Stomach smooth muscle (tissue), 2 donors: ENCODE measurements around the gene HSPB7.
A peak's percentile ranks its signal among the peaks of the same experiment; 100 is the strongest.

Source experiments
- H3K27ac ChIP-seq: one replicate; pipeline ENCODE4 v1.7.0; 2013; ENCODE audit warnings: mild to moderate bottlenecking, low read length, inconsistent platforms
- H3K27me3 ChIP-seq, 2 donors: one replicate each; pipeline ENCODE4 v1.7.0; 2013; ENCODE audit warnings: low read length in 2 of 2; ENCODE audit not compliant: insufficient read depth in 2 of 2, control insufficient read depth in 1 of 2
- H3K36me3 ChIP-seq, 2 donors: one replicate each; pipeline ENCODE4 v1.7.0; 2013; ENCODE audit warnings: low read length in 2 of 2; ENCODE audit not compliant: control insufficient read depth in 2 of 2, insufficient read depth in 2 of 2
- H3K4me1 ChIP-seq: one replicate; pipeline ENCODE4 v1.7.0; 2013; ENCODE audit warnings: low read length; ENCODE audit not compliant: control insufficient read depth, insufficient read depth
- H3K4me3 ChIP-seq, 2 donors: one replicate each; pipeline ENCODE4 v1.7.0; 2013; ENCODE audit warnings: low read length in 2 of 2
- H3K9ac ChIP-seq, 2 donors: one replicate each; pipeline ENCODE4 v1.7.0; 2013; ENCODE audit warnings: low read length in 2 of 2, mild to moderate bottlenecking in 1 of 2
- H3K9me3 ChIP-seq, 2 donors: one replicate each; pipeline ENCODE4 v1.7.0; 2013; ENCODE audit warnings: low read length in 2 of 2; ENCODE audit not compliant: control insufficient read depth in 2 of 2
- donor health status: healthy.
- donor health status: Pancreatic carcinoma.

HSPB7 gene

GRCh38 chr1:15975805-15976680, 41.8 kb downstream of the HSPB7 start, which contains the start of gene ZBTB17:
Gene ZBTB17, minus strand, starts transcription at chr1:15976101. Its CDS starts 27,606 bp downstream, at chr1:15948495.
- Histone ChIP-seq H3K4me3 (peak within 1 kb of the TSS; percentile 71 to 84), H3K27me3 (no peaks in the 10 kb centered on the region), H3K36me3 (peaks cover 8 to 9% of the 10 kb centered on the region in 2 donors), H3K9ac (peak within 1 kb of the TSS; percentile 68), H3K27ac (peak within 1 kb of the TSS; percentile 66), H3K4me1 (peaks cover 13% of the 10 kb centered on the region), H3K9me3 (no peaks in the 10 kb centered on the region)

- peaks cover 13% of the 10 kb centered on the region for H3K4me1 ChIP-seq
- H3K9me3 ChIP-seq: no peaks in the 10 kb centered on the region
- peak overlapping the region; percentile 68 for H3K9ac ChIP-seq
- H3K36me3 ChIP-seq: peaks cover 8 to 9% of the 10 kb centered on the region in 2 donors
- H3K27ac ChIP-seq: no peak overlapping the region
- H3K27me3 ChIP-seq: no peaks in the 10 kb centered on the region
- peak overlapping the region; percentile 71 to 84 for H3K4me3 ChIP-seq
Observed at GRCh38 chr1:15975358-15975804, 42.5 kb downstream of the HSPB7 start.

GRCh38 chr1:15974855-15975254, 43.0 kb downstream of the HSPB7 start:
- no peaks in the 10 kb centered on the region for H3K27me3 ChIP-seq
- no peak overlapping the region for H3K27ac ChIP-seq
- peak overlapping the region; percentile 71 to 84 for H3K4me3 ChIP-seq
- peaks cover 13% of the 10 kb centered on the region for H3K4me1 ChIP-seq
- H3K9me3 ChIP-seq: no peaks in the 10 kb centered on the region
- peak overlapping the region; percentile 68 for H3K9ac ChIP-seq
- peaks cover 9% of the 10 kb centered on the region in 2 donors for H3K36me3 ChIP-seq

- Histone ChIP-seq H3K27ac (no peak overlapping the region), H3K4me1 (peaks cover 13% of the 10 kb centered on the region)
Observed at GRCh38 chr1:15973772-15974171, 44.1 kb downstream of the HSPB7 start.

GRCh38 chr1:15972409-15972808, 45.4 kb downstream of the HSPB7 start:
- peaks cover 13% of the 10 kb centered on the region for H3K4me1 ChIP-seq
- H3K9ac ChIP-seq: no peak overlapping the region
- H3K4me3 ChIP-seq: no peak overlapping the region
- no peaks in the 10 kb centered on the region for H3K27me3 ChIP-seq
- peaks cover 13 to 17% of the 10 kb centered on the region in 2 donors for H3K36me3 ChIP-seq
- H3K27ac ChIP-seq: no peak overlapping the region
- H3K9me3 ChIP-seq: no peaks in the 10 kb centered on the region

More at GRCh38 chr1:15973772-15974171, 44.1 kb downstream of the HSPB7 start:
- Histone ChIP-seq H3K4me3 (no peak overlapping the region), H3K27me3 (no peaks in the 10 kb centered on the region), H3K9me3 (no peaks in the 10 kb centered on the region), H3K36me3 (peaks cover 13% of the 10 kb centered on the region in 2 donors), H3K9ac (no peak overlapping the region)

GRCh38 chr1:15970911-15971310, 46.9 kb downstream of the HSPB7 start:
- H3K36me3 ChIP-seq: peaks cover 13 to 17% of the 10 kb centered on the region in 2 donors
- no peak overlapping the region for H3K4me3 ChIP-seq
- no peaks in the 10 kb centered on the region for H3K9me3 ChIP-seq
- no peaks in the 10 kb centered on the region for H3K27me3 ChIP-seq
- peaks cover 14% of the 10 kb centered on the region for H3K4me1 ChIP-seq
- no peak overlapping the region for H3K27ac ChIP-seq
- no peak overlapping the region for H3K9ac ChIP-seq

GRCh38 chr1:15969321-15969880, 48.4 kb downstream of the HSPB7 start:
- Histone ChIP-seq H3K9ac (no peak overlapping the region), H3K9me3 (no peaks in the 10 kb centered on the region), H3K27ac (no peak overlapping the region), H3K27me3 (no peaks in the 10 kb centered on the region), H3K4me1 (peaks cover 11% of the 10 kb centered on the region), H3K4me3 (no peak overlapping the region), H3K36me3 (peaks cover 13 to 17% of the 10 kb centered on the region in 2 donors)

GRCh38 chr1:15968172-15968571, 49.7 kb downstream of the HSPB7 start:
- peaks cover 11% of the 10 kb centered on the region for H3K4me1 ChIP-seq
- no peak overlapping the region for H3K9ac ChIP-seq

GRCh38 chr1:15966956-15967344, 50.9 kb downstream of the HSPB7 start:
- Histone ChIP-seq H3K36me3 (peaks cover 5 to 11% of the 10 kb centered on the region in 2 donors), H3K9me3 (no peaks in the 10 kb centered on the region), H3K4me1 (peaks cover 11% of the 10 kb centered on the region), H3K9ac (no peak overlapping the region), H3K27ac (no peak overlapping the region), H3K27me3 (no peaks in the 10 kb centered on the region), H3K4me3 (no peak overlapping the region)

More at GRCh38 chr1:15968172-15968571, 49.7 kb downstream of the HSPB7 start:
- Histone ChIP-seq H3K4me3 (no peak overlapping the region), H3K9me3 (no peaks in the 10 kb centered on the region), H3K36me3 (peaks cover 13 to 17% of the 10 kb centered on the region in 2 donors), H3K27ac (no peak overlapping the region), H3K27me3 (no peaks in the 10 kb centered on the region)

- Histone ChIP-seq H3K9ac (peak overlapping the region; percentile 28 to 42), H3K27me3 (no peaks in the 10 kb centered on the region), H3K27ac (no peak overlapping the region), H3K9me3 (no peaks in the 10 kb centered on the region), H3K4me3 (no peak overlapping the region), H3K36me3 (peaks cover 5 to 9% of the 10 kb centered on the region in 2 donors), H3K4me1 (peaks cover 11% of the 10 kb centered on the region)
Observed at GRCh38 chr1:15966081-15966955, 51.5 kb downstream of the HSPB7 start.
